HG02870 (cell line): Measurements from ENCODE around the gene PWWP2B.

Experiments used
- ATAC-seq: cut with Tn5 transposase; IDR thresholded peaks from one replicate; pipeline ENCODE4 v1.9.1; 2021; ENCODE audit warnings: mild to moderate bottlenecking, moderate library complexity; ENCODE audit not compliant: unreplicated experiment

The PWWP2B gene

DNA sequence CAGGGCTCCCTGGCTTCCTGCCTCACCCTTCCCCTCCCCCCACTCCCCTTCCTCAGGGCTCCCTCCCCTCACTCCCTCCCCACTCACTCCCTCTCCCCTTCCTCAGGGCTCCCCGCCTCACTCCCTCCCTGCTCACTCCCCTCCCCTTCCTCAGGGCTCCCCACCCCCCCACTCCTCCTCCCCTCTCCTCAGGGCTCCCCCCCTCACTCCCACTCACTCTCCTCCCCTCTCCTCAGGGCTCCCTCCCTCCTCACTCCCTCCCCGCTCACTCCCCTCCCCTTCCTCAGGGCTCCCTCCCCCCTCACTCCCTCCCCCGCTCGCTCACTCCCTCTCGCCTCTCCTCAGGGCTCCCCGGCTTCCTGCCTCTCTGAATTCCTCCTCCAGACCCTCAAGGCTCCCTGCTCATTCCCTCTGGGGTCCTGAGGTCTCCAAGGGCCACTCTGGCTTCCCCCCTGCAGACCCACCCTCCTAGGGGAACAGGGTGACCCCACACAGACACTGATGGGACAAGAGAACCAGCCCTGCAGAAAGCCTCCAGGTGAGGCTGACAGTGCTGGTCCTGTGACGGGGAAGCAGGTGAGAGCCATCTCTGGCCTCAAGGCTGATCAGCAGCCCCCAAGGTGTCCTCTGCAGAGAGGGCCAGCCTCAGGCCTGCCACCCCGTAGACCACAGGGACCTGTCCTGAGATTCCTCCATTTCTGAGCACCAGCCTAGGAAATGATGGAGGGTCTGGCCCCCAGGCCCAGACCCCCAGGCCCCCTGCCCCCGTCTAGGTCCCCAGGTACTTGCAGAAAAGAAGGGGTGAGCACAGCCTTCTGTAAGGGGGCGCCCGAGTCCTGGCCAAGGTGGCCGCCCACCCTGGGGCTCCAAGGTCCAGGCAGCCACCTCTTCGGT is 47.2 kb downstream of the PWWP2B start:
- no peak for ATAC-seq

DNA sequence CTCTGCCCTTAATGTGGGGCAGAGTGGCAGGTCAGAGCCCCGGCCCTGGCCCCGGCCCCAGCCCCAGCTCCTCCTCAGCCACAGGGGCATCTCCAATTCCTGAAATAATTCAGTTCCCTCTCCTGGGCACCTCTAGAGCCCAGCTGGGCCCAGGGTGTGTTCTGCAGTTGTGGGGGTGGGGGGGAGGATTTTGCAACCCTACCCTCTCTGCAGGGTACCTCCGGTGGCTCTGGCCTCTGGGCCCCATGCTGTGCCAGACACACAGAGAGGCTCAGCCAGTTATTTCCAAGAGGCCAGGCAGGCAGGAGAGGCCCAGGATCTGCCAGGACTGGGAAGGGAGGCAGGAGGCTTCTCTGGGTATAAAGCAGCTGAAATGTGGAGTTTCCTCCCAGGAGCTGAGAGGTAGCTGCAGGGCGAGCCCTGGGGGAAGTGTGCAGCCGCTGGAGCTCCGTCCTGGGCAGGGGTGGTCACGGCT is 47.9 kb downstream of the PWWP2B start:
- ATAC-seq, result no peak

DNA sequence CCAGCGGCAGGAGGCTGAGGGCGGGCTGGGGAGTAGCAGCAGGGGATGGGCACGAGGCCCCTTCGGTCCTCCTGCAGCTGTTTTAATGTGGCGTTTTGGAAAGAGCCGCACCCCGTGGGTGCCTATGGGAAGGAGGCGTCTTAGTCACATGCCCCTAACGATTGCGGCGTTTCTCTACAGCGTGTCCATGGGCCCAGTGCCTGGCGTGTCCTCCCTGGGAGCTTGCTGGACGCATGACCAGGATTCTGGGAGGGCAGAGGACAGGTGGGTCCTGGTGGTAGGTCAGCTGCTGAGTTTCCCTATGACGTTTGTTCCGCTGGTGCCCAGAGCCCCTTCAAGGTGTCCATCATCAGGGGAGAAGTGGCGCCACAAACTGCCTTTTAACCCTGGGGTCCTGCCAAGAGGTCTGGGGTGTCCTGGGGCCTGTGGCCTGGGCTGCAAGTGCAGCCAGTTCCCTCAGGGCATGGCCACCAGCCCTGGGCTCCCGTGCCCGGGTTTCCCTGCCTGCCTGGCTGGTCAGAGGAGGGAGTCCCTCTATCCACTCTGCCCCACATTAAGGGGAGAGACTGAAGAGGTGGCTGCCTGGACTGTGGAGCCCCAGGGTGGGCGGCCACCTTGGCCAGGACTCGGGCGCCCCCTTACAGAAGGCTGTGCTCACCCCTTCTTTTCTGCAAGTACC is 48.7 kb downstream of the PWWP2B start:
- ATAC-seq, result no peak

- no peak for ATAC-seq
Observed at GRCh38 chr10:132446195-132446581, 49.2 kb downstream of the PWWP2B start.

- no peak for ATAC-seq
Observed at GRCh38 chr10:132446661-132447445, 49.9 kb downstream of the PWWP2B start.

DNA sequence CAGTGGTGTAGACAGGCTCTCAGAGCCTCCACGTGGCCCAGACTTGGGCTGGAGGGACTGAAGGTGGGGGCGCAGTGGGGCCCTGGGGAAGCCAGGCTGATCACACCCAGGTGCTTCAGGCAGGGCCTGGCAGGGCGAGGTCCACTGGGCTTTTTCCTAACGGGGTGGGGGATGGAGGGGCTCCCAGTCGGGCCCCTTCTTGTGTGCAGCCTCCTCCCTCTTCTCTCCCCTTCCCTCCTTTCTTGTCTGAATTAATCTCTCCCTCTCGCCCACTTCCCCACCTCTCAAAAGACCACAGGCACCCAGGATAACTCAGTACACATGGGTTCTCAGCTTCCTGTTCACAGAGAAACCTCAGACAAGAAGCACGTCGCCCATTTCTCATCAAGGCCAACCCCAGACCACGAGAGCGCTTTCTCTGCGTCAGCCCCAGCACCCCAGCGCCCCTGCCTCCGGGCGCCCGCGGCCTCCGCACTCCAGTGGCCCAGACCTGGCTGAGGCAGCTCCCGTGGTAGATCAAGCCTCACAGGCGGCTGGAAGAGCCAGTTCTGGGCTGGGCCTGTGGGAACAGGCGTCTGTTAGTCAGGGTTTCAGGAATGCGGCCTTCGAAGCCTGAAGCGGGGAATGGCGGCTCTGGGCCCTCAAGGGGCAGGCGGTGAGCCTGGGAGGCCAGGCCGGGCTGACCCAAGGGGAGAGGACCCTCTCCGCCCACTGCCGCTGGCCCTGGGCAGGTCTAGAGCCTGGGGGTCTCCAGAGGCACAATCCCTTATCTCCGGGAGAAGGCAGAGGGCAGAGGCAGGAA is 50.6 kb downstream of the PWWP2B start:
- ATAC-seq, result no peak

- no peak for ATAC-seq
Observed at GRCh38 chr10:132448248-132448731, 51.3 kb downstream of the PWWP2B start.

- ATAC-seq, result no peak
Observed at GRCh38 chr10:132449051-132449810, 52.2 kb downstream of the PWWP2B start.

DNA sequence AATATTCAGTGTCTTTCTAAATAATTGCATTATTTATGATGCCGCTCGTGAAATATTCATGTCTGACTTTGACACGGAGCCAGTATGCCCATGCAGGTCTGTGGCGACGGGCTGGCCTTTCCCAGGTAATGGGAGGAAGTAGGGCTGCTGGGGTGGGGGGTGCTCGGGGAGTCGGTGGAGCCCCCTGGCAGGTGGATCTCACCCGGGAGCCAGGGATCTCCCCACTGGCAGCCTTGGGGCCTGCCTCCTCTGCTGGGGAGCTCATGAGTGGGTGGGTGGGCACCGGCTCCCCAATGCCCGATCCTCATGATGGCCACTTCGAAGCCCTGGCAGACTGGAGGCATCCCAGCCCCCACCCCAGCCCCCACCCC is 52.8 kb downstream of the PWWP2B start:
- ATAC-seq, result no peak

DNA sequence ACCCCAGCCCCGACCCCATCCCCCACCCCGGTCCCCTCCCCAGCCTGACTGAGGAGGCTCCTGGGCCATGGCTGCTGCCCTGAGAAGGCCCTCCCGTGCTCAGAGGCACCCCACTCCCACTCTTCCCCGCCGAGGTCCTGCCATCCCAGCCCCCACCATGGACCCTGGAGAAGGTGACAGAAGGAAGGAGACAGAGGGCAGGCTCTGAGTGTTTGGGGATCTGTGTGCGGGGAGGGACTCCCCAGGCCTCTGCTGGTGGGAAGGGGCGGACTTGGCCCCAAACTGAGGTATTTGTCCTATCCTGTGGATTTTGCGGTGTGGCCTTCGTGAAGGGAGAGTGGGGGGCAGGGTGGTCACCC is 53.4 kb downstream of the PWWP2B start:
- no peak for ATAC-seq

DNA sequence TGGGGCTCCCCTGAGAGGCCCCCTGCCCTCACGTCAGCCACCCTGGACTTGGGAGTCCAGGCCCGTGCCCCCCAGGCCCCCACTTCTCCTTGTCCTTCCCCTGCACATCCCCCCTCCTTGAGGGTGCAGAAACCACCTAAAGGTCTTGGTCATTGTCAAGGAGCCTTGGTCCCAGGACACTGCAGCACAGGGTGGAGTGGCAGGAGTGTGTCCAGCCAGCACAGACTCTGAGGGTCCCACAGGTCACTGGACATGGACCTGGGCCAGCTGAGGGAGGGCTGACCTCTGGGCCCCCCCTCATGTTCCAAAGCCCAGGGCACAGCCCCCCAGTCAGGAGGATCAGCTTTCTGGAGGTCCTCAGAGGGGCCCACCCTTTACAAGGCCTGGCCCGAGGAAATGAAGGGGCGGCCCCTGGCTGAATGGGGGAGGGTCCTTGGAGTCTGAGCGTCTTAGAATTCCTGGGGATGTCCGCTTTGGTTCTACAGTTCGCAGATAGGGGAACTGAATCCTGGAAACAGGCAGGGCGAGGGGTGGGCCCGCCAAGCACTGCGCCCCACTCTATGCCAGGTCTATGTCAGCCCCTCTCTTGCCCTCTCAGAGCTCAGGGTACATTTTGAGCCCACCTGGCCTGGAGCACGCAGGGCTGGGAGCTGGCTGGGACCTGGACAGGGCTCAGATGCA is 54.0 kb downstream of the PWWP2B start:
- no peak for ATAC-seq

DNA sequence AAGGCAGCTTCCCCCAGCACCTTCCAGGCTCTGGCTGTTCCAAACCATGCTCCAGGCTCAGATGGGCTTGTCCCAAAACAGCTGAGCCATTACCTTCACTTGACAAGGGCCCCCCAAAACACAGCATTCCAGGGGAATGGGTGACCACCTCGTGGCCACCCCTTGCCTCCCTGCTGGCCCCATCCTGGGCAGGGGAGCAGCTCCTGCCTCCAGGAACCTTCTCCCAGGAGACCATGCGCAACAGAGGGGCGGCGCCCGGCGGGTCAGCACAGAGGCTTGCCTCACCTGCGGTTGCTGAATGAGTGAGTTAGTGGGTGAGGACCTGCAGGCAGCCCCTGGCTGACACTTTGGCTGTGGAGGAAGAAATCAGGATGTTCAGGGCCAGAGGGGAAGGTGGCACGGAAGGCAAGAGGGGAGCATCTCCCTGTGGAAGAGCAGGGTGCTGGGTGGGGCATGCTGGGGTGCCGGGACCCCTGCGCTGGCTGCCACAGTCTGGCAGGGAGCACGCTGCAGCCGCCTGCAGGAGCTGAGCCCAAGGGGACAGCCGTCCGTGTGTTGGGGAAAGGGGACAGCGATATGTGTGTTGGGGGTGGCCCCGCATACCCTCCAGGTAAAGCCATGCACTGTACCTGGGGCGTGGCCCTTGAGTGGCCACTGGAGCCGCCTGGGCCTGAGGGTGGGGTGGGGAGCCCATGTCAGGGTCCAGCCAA is 54.7 kb downstream of the PWWP2B start:
- ATAC-seq, result no peak

- ATAC-seq, result no peak
Observed at GRCh38 chr10:132452216-132452650, 55.2 kb downstream of the PWWP2B start.

DNA sequence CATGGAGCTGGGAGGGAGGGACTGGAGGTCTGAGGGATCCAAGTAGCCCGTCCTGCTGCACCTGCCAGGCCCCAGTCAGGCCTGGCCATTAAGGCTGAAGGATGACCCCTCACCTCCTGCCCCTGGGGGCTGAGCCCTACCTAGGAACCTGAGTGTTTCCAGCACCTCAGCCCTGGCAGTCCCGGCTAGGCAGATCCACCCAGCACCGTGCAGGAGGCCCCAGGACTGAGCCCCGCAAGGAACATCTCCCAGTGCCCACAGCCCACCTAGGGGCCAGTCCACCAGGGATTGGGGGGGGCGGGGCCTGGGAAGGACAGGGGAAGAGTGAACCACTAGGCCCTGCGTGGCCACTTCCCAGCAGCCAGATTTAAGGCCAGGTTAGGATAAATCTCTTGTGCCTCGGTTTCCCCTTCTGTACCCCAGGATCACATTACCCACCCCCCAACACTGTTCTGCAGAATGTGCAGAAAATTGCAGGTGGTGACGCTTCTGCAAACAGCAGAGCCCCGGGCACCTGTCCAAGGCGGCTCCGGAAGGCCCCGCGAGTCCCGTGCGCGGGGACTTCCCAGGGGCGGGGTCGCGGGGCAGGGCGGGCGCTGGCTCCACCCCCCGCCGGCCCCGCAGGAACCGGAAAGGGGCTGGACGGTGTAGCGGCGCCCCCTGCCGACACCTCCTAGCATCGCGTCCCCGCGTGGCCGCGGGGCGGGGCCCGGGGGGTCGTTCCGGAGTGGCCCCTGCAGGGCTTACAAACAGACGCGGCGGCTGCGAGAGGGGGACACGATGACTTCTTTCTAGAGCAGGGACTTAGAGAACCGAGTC is 55.9 kb downstream of the PWWP2B start:
- peak; percentile 73 for ATAC-seq

- no peak for ATAC-seq
Observed at GRCh38 chr10:132453470-132453861, 56.5 kb downstream of the PWWP2B start.

DNA sequence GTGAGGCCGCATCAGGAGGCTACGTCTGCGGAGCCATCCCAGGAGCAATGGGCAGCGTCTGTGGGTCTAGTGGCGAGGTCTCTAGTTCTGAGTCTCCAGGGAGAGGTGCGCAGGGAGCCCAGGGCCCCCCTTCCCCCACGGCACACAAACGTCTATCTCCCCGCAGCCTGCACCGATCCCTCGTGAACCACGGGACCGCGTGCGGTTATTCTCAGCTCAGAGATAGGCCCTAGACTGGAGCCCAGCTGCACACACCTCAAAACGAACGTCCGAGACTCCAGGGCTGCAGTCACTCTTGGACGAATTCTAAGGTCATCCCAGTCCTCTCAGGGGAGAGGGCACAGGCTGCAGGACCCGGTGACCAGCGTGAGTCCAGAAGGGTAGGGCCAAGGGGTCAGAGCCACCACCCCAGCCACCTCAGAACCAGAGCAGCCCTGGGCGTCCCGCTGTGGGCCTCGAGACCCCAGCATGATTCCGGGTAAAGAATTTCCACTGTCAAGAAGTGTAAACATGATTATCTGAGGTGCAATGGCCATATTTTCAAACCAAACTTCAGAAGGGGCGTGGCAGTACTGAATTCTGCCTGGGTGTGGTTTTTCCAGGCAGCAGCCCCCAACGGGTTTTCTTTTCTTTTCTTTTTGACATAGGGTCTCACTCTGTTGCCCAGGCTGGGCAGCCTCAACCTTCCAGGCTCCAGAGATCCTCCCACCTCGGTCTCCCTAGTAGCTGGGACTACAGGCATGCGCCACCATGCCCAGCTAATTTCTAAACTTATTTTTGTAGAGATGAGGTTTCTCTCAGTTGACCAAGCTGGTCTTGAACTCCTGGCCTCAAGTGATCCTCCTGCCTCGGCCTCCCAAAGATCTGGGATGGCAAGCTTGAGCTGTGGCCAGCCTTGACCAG is 57.5 kb downstream of the PWWP2B start:
- no peak for ATAC-seq
